Left renal cortex interstitium (tissue), 4 donors: ENCODE measurements around the gene ANKRD13C. TPM values are rescaled to one million over a fixed set of nuclear protein-coding genes. Genes with fewer than 3 reads are reported as not detected.
A peak's percentile ranks its signal among the peaks of the same experiment; 100 is the strongest.
"Not testable (repeated sequence)": the region's sequence is repeated elsewhere in the genome, so short reads cannot be mapped to it uniquely, and the experiment has no call there.

ENCODE experiments used
- DNase-seq, 4 donors: peaks; one replicate each; pipeline ENCODE4 v3.0.0-alpha.2; 2013; ENCODE audit warnings: low read depth in 4 of 4, low spot score in 2 of 4, missing footprints in 1 of 4
- polyA plus RNA-seq, 4 donors: library from polyadenylated mRNA; unstranded; fragments of 120-200 nt; gene quantifications; one replicate each; pipeline ENCODE4 v1.2.1, GENCODE V29; 2013; ENCODE audit not compliant: insufficient read length in 4 of 4

Gene ANKRD13C
- 10 to 100 TPM; 25.1 to 31.6 (median 29.3) TPM for polyA plus RNA-seq

DNA sequence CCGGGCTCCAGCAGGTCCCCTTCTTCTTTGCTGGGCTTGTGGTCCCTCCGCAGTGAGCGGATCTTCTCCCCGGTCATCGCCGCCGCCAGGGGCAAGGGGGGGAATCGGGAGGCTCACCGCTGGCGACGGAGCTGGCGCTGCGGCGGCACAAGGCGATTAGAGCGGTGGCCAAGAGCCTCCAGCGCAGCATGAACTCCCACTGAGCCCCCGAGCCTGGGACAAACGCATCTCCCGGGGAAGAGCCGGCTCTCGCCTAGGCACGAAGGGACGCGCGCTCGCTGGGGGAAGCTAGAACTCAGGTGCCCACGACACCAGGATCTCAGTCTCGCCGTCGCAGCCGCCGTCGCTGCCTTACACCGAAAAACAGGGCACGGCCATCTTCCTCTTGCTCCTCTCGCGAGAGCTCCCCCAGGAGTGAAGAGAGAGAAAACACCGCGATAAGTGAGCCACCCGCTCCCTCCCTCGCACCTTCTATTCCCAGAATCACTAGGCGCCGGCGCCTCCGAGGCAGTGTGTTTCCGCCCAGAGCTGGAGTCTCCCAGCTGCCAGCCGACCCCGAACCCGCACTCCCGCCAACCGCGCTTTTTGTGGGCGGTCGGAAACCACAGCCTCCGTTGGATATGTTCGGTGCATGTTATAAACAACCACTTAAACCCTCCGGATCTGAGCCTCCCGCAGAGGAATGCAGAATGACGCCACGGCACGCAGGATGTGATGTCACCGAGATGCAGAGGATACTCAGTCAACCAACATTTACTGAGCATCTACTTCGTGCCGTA is at the start of gene ANKRD13C:
Gene ANKRD13C (minus strand): TSS at position 391 of the 779 bp plus-strand sequence. CDS start 314 bp downstream, at position 77.
- peak; percentile 91 to 96 (median 93) for DNase-seq

DNA sequence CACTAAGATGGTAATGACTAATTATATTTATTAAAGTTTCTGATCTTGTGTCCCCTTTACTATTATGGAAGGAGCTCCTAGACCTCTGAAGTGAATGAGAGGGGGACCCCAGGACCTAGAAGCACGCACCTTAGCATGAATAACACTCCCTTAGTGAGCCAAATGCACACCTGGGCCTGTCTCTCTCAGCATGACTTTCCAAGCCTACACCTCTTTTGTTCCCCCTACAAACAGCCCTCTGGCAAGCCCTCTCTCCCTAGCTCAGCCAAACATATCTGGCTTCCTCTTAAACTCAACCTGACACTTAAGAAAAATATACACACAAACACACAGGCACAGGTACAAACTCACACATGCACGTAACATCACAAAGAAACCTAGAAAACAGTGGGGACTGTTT is 49.2 kb upstream of the ANKRD13C start:
- no peak for DNase-seq

- no peak for DNase-seq
These were observed 47.5 kb upstream of the ANKRD13C start for GRCh38 chr1:70401974-70402373.

DNA sequence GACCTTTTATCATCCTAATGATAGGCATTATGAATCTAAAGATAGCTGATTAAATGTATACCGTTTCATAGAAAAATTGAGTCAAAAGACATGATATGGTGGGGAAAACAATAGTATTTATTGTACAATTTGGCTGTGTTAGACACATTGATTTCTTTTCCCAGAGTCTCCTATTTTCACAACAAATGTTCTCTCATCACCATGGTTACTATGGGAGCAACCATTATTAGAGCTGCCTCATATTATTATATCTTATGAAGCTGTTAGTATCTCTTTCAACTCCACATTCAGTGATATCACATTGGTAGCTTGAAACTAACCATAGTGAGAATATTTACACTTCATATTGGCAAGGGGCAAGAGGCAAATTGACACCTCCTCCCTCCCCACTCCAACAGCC is 45.8 kb upstream of the ANKRD13C start:
- no peak for DNase-seq

DNA sequence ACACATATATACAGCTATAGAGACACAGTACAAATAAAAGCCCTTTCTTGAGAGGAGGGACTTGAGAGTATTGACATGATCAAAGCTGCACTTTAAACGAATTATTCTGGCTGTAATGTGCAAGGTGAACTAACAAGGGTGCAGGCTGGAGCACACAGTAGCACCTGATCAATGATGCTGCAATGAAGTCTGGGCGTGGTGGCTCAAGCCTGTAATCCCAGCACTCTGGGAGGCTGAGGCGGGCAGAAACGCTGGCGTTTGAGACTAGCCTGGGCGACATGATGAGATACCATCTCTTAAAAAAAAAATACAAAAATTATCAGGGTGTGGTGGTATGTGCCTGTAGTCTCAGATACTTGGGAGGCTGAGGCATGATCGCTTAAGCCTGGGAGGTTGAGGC is 42.5 kb upstream of the ANKRD13C start:
- no peak for DNase-seq

DNA sequence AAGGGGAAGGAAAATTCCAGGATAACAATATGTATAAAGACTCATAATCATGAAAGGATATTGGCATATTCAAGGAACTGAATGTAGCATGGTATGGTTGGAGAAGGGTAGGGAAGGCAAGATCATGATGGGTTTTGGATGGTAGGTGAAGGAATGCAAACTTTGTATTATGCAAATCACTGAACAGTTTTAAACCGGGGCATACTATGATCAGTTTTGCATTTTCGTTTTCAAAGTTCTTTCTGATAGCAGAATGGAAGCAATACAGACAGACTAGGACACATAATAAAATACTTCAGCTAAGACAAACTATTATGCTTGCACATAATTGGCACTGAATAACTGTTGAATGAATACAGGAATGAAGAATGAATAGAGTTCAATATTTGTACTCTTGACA is 42.1 kb upstream of the ANKRD13C start:
- DNase-seq, result no peak

DNA sequence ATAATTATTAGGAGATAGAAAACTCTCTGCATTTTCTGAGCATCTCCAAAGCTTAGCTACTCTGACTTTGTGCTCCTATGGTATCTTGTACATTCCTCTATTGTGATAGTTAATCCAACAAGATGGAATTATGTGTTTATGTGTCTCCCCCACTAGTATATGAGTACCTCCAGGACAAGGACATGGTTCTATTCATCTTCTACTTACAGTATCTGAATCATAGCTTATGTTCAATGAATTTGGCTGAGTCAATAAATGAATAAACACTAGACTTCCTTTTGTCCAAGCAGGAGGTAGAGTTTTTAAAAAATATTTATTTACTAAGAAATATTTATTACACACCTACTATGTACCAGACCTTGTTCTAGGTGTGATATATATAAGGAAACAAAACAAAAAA is 38.1 kb upstream of the ANKRD13C start:
- DNase-seq, result no peak

DNA sequence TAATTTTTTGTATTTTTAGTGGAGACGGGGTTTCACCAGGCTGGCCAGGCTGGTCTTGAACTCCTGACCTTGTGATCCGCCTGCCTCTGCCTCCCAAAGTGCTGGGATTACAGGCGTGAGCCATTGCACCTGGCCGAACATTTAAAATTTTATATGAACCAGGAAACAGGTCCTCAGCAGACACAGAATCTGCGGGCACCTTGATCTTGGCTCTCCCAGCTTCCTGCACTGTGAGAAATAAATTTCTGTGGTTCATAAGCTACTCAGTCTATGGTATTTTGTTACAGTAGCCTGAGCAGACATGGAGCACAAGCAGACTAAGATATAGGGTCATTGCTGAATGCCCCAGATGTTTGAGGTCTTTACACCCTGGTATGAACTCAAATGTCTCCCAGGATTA is 33.0 kb upstream of the ANKRD13C start:
- no peak for DNase-seq

- no peak for DNase-seq
These were observed 31.6 kb upstream of the ANKRD13C start for GRCh38 chr1:70386121-70386520.

DNA sequence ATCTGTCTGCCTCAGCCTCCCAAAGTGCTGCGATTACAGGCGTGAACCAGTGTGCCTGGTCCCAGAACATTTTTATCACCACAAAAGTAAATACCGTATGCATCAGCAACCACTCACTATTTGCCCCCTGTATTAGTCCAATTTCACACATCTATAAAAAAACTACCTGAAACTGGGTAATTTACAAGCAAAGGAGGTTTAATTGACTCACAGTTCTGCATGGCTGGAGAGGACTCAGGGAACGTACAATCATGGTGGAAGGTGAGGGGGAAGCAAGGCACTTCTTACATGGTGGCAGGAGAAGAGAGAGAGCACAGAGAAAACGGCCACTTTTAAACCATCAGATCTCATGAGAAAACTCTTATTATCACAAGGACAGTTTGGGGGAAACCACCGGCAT is 31.0 kb upstream of the ANKRD13C start:
- no peak for DNase-seq

DNA sequence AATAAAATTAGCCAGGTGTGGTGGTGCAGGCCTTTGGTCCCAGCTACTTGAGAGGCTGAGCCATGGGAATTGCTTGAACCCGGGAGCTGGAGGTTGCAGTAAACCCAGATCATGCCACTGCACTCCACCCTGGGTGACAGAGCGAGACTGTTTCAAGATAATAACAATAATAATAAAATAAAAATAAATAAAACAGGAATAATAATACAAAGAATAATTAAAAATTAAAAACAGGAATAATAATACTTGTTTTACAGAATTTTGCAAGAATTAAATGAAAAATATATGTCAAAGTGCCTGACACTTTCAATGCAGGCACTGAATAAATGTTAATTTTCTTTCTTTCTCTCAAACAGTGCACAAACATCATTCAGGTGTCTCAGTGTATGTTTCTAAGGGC is 30.0 kb upstream of the ANKRD13C start:
- no peak for DNase-seq

DNA sequence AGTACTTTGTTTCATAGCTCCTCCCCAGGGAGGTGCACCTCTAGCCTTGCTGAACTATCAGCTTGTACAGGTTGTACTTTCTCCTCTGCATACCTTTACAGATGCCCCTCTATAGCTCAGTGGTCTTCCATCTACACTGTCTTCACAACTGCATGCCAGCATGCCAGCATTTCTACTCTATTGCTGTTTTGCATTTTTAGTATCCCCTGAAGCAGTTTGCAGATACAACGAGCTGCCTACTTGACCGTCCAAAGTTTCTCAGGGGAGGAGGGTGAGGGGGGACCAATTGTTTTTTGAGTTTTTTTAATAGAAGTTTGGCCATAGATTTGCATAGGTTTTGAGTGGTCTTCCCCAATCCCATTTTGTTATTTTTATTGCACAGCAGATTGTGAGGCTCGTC is 29.0 kb upstream of the ANKRD13C start:
- no peak for DNase-seq

DNA sequence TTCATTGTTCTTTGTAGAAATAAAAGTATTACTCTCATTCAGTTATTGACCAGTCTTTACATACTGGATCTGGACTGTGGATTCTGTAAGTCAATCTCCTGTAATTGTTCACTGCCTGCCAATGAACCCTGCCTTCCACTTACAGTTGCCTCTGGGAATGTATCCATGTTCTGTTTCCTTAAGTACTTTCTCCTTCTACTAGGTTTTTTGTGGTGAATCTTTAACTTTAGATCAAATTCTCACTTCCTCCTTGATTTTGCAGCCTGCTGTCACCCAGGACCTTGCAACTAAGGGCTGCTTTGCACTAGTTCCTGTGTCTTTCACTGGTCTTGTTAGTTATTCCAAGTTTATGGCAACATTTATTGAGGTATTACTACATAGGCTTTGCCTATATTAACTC is 28.2 kb upstream of the ANKRD13C start:
- DNase-seq, result no peak

DNA sequence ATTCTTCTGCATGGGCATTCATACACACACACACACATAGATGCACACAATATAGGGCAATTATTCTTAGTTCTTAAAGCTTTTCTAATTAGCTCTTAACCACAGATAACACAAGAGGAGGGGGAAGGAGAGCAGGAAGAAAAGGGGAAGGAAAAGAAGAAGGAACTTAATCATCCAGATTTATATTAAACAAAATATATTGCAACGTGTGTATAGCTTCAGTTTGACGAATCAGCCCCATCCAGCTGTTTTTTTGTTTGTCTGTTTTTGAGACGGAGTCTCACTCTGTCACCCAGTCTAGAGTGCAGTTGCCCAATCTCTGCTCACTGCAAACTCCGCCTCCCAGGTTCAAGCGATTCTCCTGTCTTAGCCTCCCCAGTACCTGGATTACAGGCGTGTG is 21.7 kb upstream of the ANKRD13C start:
- DNase-seq, result no peak

- not testable (repeated sequence) for DNase-seq
These were observed 19.1 kb upstream of the ANKRD13C start for GRCh38 chr1:70373580-70373979.

DNA sequence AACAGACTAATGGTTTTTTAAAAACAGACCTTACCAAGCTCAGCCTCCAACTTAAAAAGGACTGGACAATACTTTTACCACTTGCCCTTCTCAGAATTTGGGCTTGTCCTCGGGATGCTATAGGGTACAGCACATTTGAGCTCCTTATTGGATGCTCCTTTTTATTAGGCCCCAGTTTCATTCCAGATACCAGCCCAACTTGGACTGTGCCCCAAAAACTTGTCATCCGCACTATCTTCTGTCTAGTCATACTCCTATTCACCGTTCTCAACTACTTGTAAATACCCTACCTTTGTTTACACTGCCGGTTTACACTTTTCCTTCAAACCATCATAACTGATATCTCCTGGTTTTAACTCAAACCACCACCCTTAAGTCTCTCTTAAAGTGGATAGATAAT is 17.9 kb upstream of the ANKRD13C start:
- no peak for DNase-seq

GRCh38 chr1:70371586-70371985 is 17.1 kb upstream of the ANKRD13C start:
- DNase-seq, result not testable (repeated sequence)

GRCh38 chr1:70367397-70367796 is 12.9 kb upstream of the ANKRD13C start:
- not testable (repeated sequence) for DNase-seq

DNA sequence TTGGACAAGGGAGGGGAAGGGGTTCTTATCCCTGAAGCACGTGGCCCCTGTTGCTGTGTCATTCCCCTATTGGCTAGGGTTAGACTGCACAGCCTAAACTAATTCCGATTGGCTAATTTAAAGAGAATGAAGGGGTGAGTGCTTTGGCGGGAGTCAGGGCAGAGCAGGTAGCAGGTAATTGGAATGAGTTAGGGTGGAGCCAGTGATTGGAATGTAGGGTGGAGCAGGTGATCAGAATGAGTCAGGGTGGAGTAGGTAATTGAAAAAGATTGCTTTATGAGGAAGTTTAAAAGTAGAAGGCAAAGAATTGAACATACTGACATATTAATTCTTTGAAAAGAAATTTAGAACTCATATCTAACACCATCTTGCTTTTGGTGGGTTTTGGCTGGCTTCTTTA is 12.5 kb upstream of the ANKRD13C start:
- not testable (repeated sequence) for DNase-seq

DNA sequence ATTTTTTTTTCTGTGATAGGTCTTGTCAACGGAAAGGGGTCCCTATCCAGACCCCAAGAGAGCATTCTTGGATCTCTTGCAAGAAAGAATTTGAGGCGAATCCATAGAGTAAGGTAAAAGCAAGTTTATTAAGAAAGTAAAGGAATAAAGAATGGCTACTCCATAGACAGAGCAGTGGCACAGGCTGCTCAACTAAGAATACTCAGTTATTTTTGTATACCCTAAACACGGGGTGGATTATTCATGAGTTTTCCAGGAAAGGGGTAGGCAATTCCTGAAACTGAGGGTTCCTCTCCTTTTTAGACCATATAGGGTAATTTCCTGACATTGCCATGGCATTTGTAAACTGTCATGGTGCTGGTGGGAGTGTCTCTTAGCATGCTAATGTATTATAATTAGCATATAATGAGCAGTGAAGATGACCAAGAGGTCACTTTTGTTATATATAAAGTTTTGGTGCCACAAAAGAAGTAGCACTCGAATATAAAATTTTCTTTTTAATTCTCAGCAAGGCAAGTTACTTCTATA is 12.0 kb upstream of the ANKRD13C start:
- not testable (repeated sequence) for DNase-seq

DNA sequence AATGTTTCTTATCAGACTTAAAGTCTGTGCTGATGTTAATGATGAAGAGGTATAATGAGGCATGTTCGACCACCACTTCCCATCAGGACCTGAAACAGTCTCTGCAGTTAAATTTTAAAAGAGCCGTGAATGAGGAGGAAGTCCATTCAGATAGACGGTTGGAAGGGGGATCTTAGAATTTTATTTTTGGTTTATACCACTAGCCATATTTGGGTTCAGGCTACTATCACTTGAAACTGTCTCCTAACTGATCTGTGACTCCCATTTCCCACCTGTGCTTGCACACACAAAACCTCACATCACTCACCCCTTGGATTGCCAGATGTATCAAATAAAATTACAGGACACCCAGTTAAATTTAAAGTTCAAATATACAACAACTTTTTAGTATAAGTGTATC is 9.9 kb upstream of the ANKRD13C start:
- DNase-seq, result no peak

DNA sequence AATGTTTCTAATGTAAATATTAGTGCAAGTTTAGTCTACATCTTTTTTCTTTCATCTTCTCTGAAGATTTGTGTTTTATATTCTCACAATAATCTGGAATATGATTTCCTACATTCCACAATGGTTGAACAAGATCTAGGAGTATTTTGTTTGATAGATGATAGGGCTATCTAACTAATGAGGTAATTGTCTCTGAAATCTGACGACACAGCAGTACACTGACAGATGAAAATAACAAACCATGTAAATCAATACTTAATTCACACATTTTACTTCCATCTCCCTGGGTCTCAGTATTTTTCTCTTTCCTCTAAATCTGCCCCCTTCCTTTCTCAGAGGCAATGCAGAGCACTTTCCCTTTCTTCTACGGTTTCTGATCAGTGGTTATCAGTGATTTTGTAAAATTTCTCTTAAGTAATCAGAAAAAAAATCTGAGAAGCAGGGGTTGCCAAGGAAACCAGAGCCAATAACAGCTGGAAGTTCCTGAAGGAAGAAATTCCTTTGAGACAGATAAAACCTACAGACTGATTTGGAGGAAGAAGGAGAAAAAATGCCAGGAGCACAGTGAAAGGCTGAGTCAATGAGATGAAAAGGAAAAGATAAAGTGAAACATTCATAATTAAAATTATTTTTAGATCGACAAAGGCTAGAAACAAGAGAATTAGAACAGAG is 7.3 kb upstream of the ANKRD13C start:
- no peak for DNase-seq
